SK-MEL-5 (cell line): ENCODE data around the gene PCP4L1. TPM values are rescaled to one million over a fixed set of nuclear protein-coding genes. Genes with fewer than 3 reads are reported as not detected.
"Not testable (repeated sequence)": the region's sequence is repeated elsewhere in the genome, so short reads cannot be mapped to it uniquely, and the experiment has no call there.

Experiments
- DNase-seq: peaks from one replicate; pipeline ENCODE4 v3.0.0-alpha.2; 2016; ENCODE audit warnings: low read depth, low spot score
- in situ Hi-C: cut with HindIII; loops from 2 replicates; pipeline ENCODE4 v1.10.0; 2016; ENCODE audit warnings: low sequenced_read_pairs, high pct_unique_total_duplicates, low pct_unique_long_range_greater_than_20kb
- total RNA-seq: library from RNA; depleted of rRNA; stranded (reverse); fragments of >200 nt; shearing (Covaris generic); gene quantifications from 2 replicates; pipeline ENCODE4 v1.2.3, GENCODE V29; 2014

The PCP4L1 gene
- total RNA-seq, 1 experiment from 2014 or later: not detected

GRCh38 chr1:161225534-161226319, 32.8 kb upstream of the PCP4L1 start, which contains the start of gene TOMM40L:
Gene TOMM40L, plus strand, starts transcription at chr1:161226060. Its CDS starts 430 bp downstream, at chr1:161226490.
- peak; percentile 100 for DNase-seq
- in situ Hi-C loops: no loop called here

- in situ Hi-C loops: no loop called here
- no peak for DNase-seq
Observed at GRCh38 chr1:161226320-161226711, 32.2 kb upstream of the PCP4L1 start.

GRCh38 chr1:161226759-161227158, 31.8 kb upstream of the PCP4L1 start:
- no peak for DNase-seq
- in situ Hi-C loops: no loop called here

DNA sequence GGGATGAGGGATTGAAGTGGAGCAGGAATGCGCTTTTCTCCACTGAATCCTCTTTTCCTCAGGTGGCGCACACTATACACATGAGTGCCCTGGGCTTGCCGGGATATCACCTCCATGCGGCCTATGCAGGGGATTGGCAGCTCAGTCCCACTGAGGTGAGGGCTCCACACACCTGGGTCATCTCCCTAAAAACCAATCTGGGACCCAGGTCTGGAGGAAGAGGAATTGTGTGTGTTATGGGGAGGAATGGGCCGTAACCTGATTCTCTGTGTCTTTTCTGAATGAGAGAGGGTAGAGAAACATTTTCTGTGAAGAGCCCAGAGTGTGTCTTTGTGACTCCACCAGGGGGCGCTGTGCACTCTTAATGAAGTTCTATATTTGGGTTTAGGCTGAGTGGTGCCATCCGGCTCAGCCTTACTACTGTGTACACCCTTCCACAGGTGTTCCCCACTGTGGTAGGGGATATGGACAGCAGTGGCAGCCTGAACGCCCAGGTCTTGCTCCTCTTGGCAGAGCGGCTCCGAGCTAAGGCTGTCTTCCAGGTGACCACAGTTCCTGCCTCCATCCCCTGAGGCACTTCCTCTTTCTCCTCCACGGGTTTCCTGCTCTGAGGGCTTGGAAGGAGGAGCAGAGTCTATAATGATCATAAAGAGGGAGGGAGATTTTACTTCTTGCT, 31.2 kb upstream of the PCP4L1 start:
- peak; percentile 79 for DNase-seq
- in situ Hi-C loops: no loop called here

DNA sequence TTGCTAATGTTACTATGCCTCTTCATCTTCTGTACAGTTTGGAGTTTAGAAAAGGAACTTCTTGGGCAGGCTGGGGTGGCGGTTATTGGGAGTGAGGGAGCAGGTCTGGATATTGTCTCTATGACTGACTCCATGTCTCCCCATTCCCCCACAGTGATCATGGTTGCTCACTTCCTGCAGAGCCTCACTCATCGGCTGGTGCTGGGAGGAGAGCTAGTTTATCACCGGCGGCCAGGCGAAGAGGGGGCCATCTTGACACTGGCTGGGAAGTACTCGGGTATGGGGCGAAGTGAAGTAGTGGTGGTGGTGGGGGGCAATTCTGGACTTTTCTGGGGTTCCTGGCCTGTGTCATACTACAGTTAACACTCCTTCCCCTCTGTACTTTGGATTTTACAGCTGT, 30.5 kb upstream of the PCP4L1 start:
- in situ Hi-C loops: no loop called here
- no peak for DNase-seq

DNA sequence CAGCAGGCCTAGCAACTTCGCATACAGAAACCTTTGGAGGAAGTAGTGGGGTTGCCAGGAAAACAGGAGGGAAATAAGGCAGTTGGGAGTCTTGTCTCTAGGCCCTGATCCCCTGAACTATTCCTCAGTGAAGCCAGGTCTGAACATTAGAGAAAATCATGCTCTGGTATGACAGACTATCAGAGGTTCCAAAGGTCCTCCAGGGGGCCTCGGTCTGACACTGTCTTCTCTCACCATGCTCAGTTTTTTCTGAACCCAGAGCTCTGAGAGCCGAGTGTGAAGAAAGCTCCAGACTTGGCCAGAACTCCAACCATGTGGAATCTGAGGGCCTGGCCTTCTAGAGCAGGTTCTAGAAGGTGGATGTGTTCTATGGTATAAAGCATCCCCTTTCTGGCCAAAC, 28.6 kb upstream of the PCP4L1 start:
- no peak for DNase-seq
- in situ Hi-C loops: no loop called here

DNA sequence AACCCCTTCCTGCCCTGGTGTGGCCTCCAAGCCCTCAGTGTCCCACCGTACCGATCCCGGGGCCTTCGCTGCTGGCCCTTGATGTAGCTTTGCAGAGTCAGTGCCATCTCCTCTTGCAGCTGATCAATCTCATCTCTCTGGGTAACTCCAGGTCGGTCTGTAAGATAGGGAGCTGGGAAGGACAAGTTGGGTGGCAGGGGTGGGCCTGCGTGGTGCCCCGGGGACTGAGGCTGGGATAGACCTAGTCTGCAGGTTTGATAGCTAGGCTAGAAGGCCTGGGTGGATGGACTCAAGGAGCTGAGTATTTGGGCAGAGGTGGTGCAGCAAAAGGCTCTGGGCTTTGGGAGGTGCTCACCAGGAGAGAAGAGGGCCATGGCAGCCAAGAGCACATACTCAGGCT, 27.8 kb upstream of the PCP4L1 start:
- in situ Hi-C loops: no loop called here
- DNase-seq: no peak

DNA sequence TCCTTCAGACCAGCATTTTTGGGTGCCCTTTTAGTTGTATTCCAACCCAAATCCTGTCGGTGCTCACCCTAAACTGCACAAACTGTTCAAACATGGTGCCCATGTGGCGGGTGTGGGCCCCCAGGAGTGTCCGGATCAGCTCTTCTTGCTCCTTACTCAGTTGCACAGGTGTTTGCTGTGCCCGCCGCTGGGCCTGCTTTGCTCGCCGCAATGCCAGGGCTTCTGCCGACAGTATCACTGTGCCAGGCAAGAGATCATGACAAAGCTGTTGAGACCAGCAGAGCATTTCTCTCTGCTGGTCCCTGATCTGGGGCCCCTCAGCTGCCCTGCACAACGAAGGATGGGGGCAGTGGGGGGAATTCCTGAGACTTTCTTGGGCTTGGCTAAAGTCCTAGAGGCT, 25.4 kb upstream of the PCP4L1 start:
- DNase-seq: no peak
- in situ Hi-C loops: no loop called here

DNA sequence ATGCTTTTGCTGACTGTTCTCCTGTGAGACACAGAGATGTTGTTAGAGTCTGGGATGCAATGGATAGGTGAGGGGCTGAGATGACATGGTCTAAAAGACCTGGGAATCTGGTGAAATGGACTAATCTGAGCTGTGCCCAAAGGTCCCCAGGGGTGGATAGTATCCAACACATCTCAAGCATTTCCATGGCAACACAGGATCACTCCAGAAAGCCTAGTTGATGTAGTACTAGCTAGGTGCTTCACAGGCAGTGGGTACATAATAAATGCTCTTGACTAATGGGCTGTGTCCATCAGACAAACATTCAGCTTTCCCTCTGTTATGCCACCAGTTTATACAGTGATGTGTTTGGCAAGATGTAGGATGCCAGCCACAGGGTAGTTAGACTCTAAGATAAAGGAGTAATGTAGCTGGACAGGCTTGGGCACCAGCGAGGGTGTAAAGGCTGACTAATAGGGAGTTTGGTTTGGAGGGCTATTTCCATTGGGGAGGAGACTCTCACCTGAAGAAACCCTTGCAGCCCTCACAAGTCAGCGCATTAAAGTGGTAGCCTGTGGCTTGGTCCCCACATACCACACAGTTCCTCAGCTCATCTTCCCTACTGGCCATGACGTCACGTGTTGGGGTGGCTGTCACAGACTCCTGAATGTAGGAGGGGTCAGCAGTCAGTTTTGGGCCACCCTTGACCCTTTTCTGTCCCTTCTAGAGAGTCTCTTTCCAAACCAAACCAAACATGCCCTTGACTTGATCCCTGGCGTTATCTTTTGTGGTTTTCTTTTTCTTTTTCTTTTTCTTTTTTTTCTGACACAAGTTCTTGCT, 22.4 kb upstream of the PCP4L1 start:
- DNase-seq: no peak
- in situ Hi-C loops: no loop called here

DNA sequence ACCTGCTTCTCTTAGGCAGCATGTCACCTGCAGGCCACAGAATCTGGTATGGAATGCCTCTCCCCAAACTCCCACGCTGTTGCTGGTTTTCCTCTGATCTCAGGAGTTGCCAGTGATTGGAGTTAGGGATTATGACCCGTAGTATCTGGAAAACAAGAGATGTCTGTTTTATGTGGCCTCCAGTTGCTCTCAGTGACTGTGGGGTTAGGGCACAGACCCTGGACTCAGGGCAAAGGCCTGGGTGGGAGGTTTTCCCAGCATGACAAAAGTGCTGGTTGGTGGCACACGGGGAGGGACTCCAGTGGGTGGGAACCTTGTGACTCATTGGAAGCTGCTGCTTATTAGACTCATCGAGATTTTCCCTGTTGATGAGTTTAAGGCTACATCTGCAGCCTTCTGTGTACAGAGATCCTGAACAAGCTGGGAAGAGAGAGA, 20.5 kb upstream of the PCP4L1 start, which contains the start of gene NR1I3:
Gene NR1I3, minus strand, starts transcription at position 165 of the 435 bp plus-strand sequence. CDS start 1,638 bp downstream, outside the sequence.
- no peak for DNase-seq
- in situ Hi-C loops: no loop called here

DNA sequence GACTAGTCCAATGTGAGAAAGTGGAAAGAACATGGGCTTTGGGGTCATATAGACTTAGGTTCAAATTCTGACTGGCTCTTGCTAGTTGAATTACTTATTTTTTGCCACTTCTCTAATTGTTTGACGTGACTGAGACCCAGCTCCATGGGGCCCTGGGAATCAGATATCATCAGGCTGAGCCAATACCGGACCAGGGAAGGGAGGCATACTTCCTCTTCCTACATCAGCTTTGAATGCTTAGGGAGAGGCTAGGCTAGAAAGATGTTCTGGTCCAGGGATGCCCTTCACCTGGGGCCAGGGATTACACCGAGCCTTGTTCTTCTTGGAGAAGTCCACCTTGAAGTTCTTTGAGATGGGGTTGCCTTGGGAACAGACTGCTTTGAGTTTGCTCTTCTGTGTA, 16.9 kb upstream of the PCP4L1 start:
- in situ Hi-C loops: no loop called here
- no peak for DNase-seq

GRCh38 chr1:161242313-161242712, 16.2 kb upstream of the PCP4L1 start:
- in situ Hi-C loops: no loop called here
- DNase-seq: no peak

- in situ Hi-C loops: no loop called here
- DNase-seq: no peak
Observed at GRCh38 chr1:161244888-161245287, 13.7 kb upstream of the PCP4L1 start.

- DNase-seq, in situ Hi-C loops: not testable (repeated sequence)
Observed at GRCh38 chr1:161250100-161250499, 8.4 kb upstream of the PCP4L1 start.

DNA sequence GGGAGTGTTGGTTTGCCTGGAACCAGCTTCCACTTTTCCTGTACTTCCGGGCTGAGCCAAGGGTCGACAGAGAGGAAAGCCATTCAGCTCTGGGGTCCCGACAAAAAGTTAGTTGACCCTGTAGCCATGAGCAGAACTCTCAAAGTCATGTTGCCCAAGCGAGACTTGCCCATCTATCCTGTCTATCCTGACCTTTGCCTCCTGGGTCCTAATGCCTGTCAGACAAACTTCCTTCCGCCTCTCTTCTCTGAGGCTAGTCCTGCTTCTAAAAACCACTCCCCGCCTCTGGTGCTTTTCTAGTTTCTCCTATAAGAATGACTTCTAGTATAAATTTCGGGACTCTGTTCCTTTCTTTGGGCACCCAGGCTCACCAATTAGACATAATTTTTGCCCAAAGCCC, 7.7 kb upstream of the PCP4L1 start:
- in situ Hi-C loops: no loop called here
- DNase-seq: no peak

- in situ Hi-C loops: no loop called here
- DNase-seq: no peak
Observed at GRCh38 chr1:161251579-161251978, 7.0 kb upstream of the PCP4L1 start.

DNA sequence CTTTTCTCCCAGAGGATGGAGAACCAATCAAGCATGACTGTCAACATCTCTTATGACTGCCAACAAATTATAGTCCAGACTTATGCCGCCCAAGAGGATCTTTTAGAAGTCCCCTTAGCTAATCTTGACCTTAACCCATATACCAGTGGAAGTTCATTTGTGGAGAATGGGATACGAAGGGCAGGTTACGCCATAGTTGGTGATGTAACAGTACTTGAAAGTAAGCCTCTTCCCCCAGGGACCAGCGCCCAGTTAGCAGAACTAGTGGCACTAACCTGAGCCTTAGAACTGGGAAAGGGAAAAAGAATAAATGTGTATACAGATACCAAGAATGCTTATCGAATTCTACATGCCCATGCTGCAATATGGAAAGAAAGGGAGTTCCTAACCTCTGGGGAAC, 3.2 kb upstream of the PCP4L1 start:
- in situ Hi-C loops: not testable (repeated sequence)

GRCh38 chr1:161255955-161256520, 2.5 kb upstream of the PCP4L1 start:
- DNase-seq, in situ Hi-C loops: not testable (repeated sequence)

More for the DNA sequence above, 3.2 kb upstream of the PCP4L1 start:
- DNase-seq: not testable (repeated sequence)
